GM12878 (cell line): ENCODE measurements around the gene TXNIP. TPM values are rescaled to one million over a fixed set of nuclear protein-coding genes. Genes with fewer than 3 reads are reported as not detected.

Source experiments
- ATAC-seq: fragments of 200-7000 bp; cut with Tn5 transposase; 3 replicates; pipeline ENCODE4 v1.9.1; 2020; ENCODE audit warnings: mild to moderate bottlenecking, moderate library complexity
- BruUV-seq: library from RNA; stranded (reverse); fragments of 400-500 nt; replicated peaks from 2 replicates; lab custom pipeline; 2021; lab: Mats Ljungman, UMichigan
- CTCF ChIA-PET: fragments of 300-600 bp; sonication (Branson Sonifier 250); formaldehyde crosslinking; extraction: SDS; loops from one replicate; lab custom pipeline; 2021; ENCODE audit warnings: inconsistent platforms; lab: Yijun Ruan, JAX
- POLR2A ChIA-PET: fragments of 350-600 bp; formaldehyde crosslinking; extraction: SDS; loops from one replicate; lab custom pipeline; 2021; ENCODE audit warnings: inconsistent platforms; lab: Charles Lee
- RAD21 ChIA-PET: fragments of 300-600 bp; sonication (Branson Sonifier 250); formaldehyde crosslinking; loops from one replicate; lab custom pipeline; 2023; ENCODE audit warnings: antibody characterized with exemption; ENCODE audit not compliant: unreplicated experiment; lab: Charles Lee
- SMC1A ChIA-PET: fragments of 300-600 bp; sonication (Branson Sonifier 250); formaldehyde crosslinking; loops from one replicate; lab custom pipeline; 2023; ENCODE audit not compliant: unreplicated experiment, uncharacterized antibody; lab: Charles Lee
- DNase-seq: peaks from one replicate; pipeline ENCODE4 v3.0.0-alpha.2; 2011; ENCODE audit warnings: low read depth, low spot score
- FAIRE-seq: peaks from 3 replicates; lab custom pipeline; 2011; peaks lifted over from hg19 to GRCh38; lab: Jason Lieb, UNC
- H2AFZ ChIP-seq: 2 replicates; pipeline ENCODE4 v1.6.0; 2011; ENCODE audit warnings: low read depth, low read length, control low read depth; ENCODE audit not compliant: control insufficient read depth
- H3K27ac ChIP-seq: 2 replicates; pipeline ENCODE4 v1.5.1; 2011; ENCODE audit warnings: control low read depth; ENCODE audit not compliant: control insufficient read depth, insufficient read depth
- H3K27me3 ChIP-seq, 2 experiments: replicated peaks in 1 of 2; 2 replicates each; pipeline versions ENCODE4 v1.6.0 to v1.6.1; 2011; ENCODE audit warnings: low read length in 1 of 2; ENCODE audit not compliant: control insufficient read depth in 2 of 2, insufficient read depth in 2 of 2
- H3K36me3 ChIP-seq, 2 experiments: 2 replicates each; pipeline ENCODE4 v1.5.1; 2011; ENCODE audit warnings: low read length in 1 of 2; ENCODE audit not compliant: control insufficient read depth in 2 of 2, insufficient read depth in 2 of 2
- H3K4me1 ChIP-seq: 2 replicates; pipeline ENCODE4 v1.6.1; 2011; ENCODE audit warnings: mild to moderate bottlenecking, low read length, moderate library complexity, mixed read lengths; ENCODE audit not compliant: control insufficient read depth, insufficient read depth
- H3K4me2 ChIP-seq: 2 replicates; pipeline ENCODE4 v1.6.0; 2011; ENCODE audit warnings: control low read depth; ENCODE audit not compliant: control insufficient read depth, insufficient read depth
- H3K4me3 ChIP-seq: fragments of 200-600 bp; sonication (generic); 2 replicates; pipeline ENCODE4 v1.5.1; 2016
- H3K79me2 ChIP-seq: 2 replicates; pipeline ENCODE4 v1.6.0; 2011; ENCODE audit warnings: low read length; ENCODE audit not compliant: control insufficient read depth, insufficient read depth
- H3K9ac ChIP-seq: 2 replicates; pipeline ENCODE4 v1.8.0; 2011; ENCODE audit warnings: low read length, control low read depth, mixed read lengths; ENCODE audit not compliant: control insufficient read depth, insufficient read depth
- H3K9me3 ChIP-seq: replicated peaks from 3 replicates; pipeline ENCODE4 v1.5.1; 2011; ENCODE audit warnings: mild to moderate bottlenecking, low read length; ENCODE audit not compliant: control insufficient read depth, insufficient read depth
- H4K20me1 ChIP-seq: 2 replicates; pipeline ENCODE4 v1.6.0; 2011; ENCODE audit not compliant: control insufficient read depth, insufficient read depth
- ATF7 ChIP-seq: fragments of 450-650 bp; IDR thresholded peaks from 2 replicates; pipeline ENCODE4 v1.6.1; 2016; ENCODE audit warnings: low read depth, mild to moderate bottlenecking
- IKZF2 ChIP-seq, 2 experiments: fragments of 450-650 bp; IDR thresholded peaks; 2 replicates each; pipeline ENCODE4 v1.6.1; 2017; ENCODE audit warnings: mild to moderate bottlenecking in 2 of 2, moderate library complexity in 2 of 2
- RCOR1 ChIP-seq: conservative IDR thresholded peaks from 2 replicates; pipeline ENCODE4 v1.6.1; 2012; ENCODE audit warnings: low read depth, low read length, improper control_type of control experiment
- SKIL ChIP-seq: fragments of 450-650 bp; IDR thresholded peaks from 2 replicates; pipeline ENCODE4 v1.6.1; 2017; ENCODE audit warnings: mild to moderate bottlenecking, low read depth, inconsistent platforms; ENCODE audit not compliant: poor library complexity, severe bottlenecking
- SMAD1 ChIP-seq: fragments of 450-650 bp; IDR thresholded peaks from 2 replicates; pipeline ENCODE4 v1.6.1; 2018; ENCODE audit warnings: mild to moderate bottlenecking, low read depth; ENCODE audit not compliant: partially characterized antibody
- in situ Hi-C: fragments of 300-500 bp; cut with MboI; formaldehyde crosslinking; loops from 9 replicates; pipeline ENCODE4 v1.14.3; 2018; ENCODE audit warnings: mixed read lengths
- intact Hi-C: fragments of 100-400 bp; cut with micrococcal nuclease; formaldehyde crosslinking; loops from one replicate; pipeline ENCODE4 v1.14.2; 2022; ENCODE audit not compliant: unreplicated experiment
- polyA plus RNA-seq, 11 experiments: library from polyadenylated mRNA; depleted of rRNA in 4 of 11; unstranded in 6 of 11; stranded (reverse) in 5 of 11; fragments of >200 nt; fragmentation: Nextera tagmentation in 4 of 11; fragmentation: Illumina TruSeq in 1 of 11; extraction: Ambion mirVana in 4 of 11; extraction: Trizol in 1 of 11; gene quantifications; 1 replicate in 1 of 11; 2 replicates in 10 of 11; pipeline versions ENCODE4 v1.2.1 to v1.2.3, GENCODE V29; 2011 to 2016; ENCODE audit warnings: inconsistent platforms in 2 of 11, missing spikeins in 2 of 11, low read depth in 1 of 11
- total RNA-seq, 4 experiments: library from RNA; depleted of rRNA in 3 of 4; stranded (reverse); fragments of >200 nt in 3 of 4; fragmentation: Illumina TruSeq in 1 of 4; extraction: Trizol in 1 of 4; gene quantifications; 2 replicates each; pipeline versions ENCODE4 v1.2.1 to v1.2.3, GENCODE V29; 2013 to 2021
- TF ChIP-seq, protein P1 (sequence below): fragments of 150-350 bp; IDR thresholded peaks from 2 replicates; pipeline ENCODE4 v1.6.1; 2016; ENCODE audit warnings: low read depth, low read length

TXNIP gene
- total and polyA plus RNA-seq, 10 of the 15 experiments (the other 5 are each of a cell fraction or from before 2014, with no cell fraction given): 48.7 to 133 (median 107) TPM

DNA sequence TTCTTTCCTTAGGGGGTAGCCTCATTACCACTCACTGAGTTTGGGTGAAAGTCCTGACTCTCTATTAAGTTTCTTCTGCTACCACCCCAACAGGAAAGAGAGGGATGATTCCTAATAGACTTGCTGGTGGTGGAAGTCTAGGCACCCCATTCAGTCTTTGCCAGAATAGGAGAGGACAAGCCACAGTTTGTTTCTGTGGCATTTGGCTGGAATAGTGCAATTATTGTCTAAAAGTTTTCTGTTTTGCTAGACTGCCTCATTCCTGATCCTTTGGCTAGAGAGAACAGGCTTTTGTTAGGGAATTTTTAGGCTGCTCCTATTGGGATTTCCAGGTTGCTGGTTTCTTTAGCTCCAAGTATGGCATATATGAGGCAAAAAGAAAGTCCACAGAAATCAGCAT lies 35.1 kb upstream of the TXNIP start:
- Histone ChIP-seq H3K9ac (no peak overlapping the region), H2AFZ (no peak overlapping the region), H3K27ac (no peak overlapping the region), H3K9me3 (no peaks in the 10 kb centered on the region), H3K36me3 (no peaks in the 10 kb centered on the region), H3K4me1 (no peaks in the 10 kb centered on the region; the same call in 1 of the 2 replicates), H3K79me2 (no peaks in the 10 kb centered on the region), H4K20me1 (no peaks in the 10 kb centered on the region), H3K4me3 (no peak overlapping the region), H3K4me2 (no peak overlapping the region), H3K27me3 (no peaks in the 10 kb centered on the region)
- ChIA-PET POLR2A (interaction anchor here (1.1 kb wide), 1 partner anchor 65 kb away, joined by 3 read pairs; no protein-coding TSS in a partner anchor), RAD21 (interaction anchor here (1.1 kb wide), 1 partner anchor 53 kb away, joined by 4 read pairs; no protein-coding TSS in a partner anchor), SMC1A (interaction anchor here (1.1 to 3.4 kb wide), 9 partner anchors 9 to 139 kb away, joined by 3 to 21 read pairs (median 6); partner anchors contain the start of gene HJV), CTCF (interaction anchor here (1.2 to 9.5 kb wide), 13 partner anchors 8 to 205 kb away, joined by 3 to 70 read pairs (median 6); partner anchors contain the start of genes HJV and RBM8A)
- FAIRE-seq: no peak
- TF ChIP-seq RCOR1 (no peak), SKIL (no peak), SMAD1 (no peak), IKZF2 (IDR thresholded peaks at IDR 0.05) (no peak), ATF7 (no peak)
- TF ChIP-seq, protein P1, sequence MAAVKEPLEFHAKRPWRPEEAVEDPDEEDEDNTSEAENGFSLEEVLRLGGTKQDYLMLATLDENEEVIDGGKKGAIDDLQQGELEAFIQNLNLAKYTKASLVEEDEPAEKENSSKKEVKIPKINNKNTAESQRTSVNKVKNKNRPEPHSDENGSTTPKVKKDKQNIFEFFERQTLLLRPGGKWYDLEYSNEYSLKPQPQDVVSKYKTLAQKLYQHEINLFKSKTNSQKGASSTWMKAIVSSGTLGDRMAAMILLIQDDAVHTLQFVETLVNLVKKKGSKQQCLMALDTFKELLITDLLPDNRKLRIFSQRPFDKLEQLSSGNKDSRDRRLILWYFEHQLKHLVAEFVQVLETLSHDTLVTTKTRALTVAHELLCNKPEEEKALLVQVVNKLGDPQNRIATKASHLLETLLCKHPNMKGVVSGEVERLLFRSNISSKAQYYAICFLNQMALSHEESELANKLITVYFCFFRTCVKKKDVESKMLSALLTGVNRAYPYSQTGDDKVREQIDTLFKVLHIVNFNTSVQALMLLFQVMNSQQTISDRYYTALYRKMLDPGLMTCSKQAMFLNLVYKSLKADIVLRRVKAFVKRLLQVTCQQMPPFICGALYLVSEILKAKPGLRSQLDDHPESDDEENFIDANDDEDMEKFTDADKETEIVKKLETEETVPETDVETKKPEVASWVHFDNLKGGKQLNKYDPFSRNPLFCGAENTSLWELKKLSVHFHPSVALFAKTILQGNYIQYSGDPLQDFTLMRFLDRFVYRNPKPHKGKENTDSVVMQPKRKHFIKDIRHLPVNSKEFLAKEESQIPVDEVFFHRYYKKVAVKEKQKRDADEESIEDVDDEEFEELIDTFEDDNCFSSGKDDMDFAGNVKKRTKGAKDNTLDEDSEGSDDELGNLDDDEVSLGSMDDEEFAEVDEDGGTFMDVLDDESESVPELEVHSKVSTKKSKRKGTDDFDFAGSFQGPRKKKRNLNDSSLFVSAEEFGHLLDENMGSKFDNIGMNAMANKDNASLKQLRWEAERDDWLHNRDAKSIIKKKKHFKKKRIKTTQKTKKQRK: no peak
- no TSS peak for BruUV-seq
- in situ Hi-C loops (no loop called here), intact Hi-C loops (no loop called here)
- ATAC-seq: no peak
- no peak for DNase-seq
